ENCODE results near the gene CNNM4.

Gene CNNM4

DNA sequence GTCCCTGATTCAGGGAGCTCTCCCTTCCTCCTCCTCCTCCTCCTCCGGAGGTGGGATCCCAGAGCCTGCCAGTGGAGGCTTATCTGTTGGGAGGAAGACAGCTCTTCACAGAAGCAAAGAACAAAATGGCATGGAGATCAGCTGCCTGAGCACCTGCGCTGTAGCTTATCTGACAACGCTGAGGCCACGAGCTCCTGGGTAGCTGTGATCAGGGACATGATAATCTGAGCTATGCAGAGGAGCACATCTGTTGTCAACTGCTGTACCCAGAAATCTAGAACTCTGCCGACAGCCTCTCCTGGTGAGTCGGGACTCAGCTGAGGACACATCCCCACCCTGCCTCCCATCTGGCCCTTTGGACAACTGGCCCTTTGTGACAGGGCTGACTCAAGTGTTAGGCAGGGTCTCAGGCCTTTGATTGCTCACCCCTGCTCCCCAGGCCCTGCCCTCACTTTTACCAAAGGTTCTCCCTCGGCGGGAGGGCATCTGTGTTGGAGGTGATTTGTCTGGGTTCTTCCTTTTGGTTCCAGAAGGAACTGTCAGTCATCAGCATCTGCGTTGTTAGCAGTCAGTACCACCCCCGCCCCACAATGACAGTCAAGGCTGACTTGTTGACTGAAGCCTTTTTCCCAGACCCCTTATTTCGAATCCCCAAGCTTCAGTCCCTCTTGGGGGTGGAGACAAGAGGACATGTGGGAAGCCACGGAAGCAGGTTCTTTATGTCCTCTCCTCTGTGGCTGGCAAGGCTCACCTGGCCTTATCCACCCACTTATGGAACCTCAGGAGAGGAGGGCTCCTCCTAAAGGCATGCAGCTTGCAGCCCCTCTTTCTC, 49.5 kb downstream of the CNNM4 start:
- in situ Hi-C loops (cut with MboI; ENCODE audit: low sequenced_read_pairs): no loop called here

DNA sequence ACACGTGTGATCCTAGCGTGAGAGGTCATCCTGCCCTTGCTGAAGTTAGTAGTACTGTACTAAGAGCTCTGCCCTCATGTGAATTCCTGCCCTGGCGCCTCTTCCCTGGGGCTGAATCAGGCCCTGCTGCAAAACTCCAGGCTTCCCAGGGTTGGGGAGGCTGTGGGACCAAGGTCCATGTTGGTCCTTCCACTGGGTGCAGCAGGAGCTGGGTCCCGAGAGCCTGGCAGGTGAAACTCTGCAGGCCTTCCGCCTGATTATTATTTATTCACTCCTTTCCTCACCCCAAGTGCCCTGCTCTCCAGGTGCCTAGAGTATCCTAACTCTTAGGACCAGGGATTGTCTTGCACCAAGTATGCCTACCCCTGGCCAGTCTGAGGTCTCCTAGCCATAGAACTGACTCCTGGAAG, 50.1 kb downstream of the CNNM4 start:
- in situ Hi-C loops (cut with MboI; ENCODE audit: low sequenced_read_pairs): no loop called here

GRCh38 chr2:96811917-96812316, 51.2 kb downstream of the CNNM4 start:
- in situ Hi-C loops (cut with MboI; ENCODE audit: low sequenced_read_pairs): no loop called here

GRCh38 chr2:96813656-96814055, 53.0 kb downstream of the CNNM4 start:
- in situ Hi-C loops (cut with MboI; ENCODE audit: low sequenced_read_pairs): no loop called here

DNA sequence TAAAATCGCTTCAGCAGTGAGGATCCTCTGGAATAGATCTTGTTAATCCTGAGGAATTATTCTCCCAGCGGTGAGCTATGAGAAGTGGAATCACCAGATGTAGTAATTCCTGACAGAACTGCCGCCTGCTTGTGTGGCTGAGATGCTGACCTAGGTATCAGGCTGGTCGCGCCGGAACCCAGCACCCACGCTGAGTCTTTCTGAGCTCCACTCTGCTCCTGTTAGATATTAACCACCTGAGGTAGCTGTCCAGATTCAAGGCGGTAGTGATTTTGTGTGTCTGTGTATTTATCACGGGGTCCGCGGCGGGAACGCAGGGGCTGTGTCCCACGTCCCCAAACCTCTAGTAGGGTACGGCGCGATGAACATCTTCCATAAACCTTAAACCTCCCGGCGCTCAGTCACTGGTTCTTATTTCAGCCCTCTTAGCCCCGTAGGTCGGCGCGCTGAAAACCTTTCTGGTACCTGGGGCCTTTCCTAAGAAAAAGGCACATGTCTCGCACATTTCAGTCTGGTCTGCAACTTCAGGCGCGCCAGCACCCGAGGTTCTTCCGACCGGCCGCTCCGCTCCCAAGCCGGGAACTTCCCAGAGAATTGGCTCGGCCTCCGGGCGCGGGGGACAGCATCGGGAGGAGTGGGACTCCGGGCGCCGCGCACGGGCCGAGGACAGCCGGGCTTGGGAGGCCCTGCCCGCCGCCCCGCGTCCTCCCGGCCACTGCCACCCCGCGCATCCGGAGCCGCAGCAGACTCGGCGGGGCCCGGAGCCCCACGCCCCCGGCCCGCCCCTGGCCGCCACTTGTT, 54.8 kb downstream of the CNNM4 start:
- in situ Hi-C loops (cut with MboI; ENCODE audit: low sequenced_read_pairs): no loop called here

DNA sequence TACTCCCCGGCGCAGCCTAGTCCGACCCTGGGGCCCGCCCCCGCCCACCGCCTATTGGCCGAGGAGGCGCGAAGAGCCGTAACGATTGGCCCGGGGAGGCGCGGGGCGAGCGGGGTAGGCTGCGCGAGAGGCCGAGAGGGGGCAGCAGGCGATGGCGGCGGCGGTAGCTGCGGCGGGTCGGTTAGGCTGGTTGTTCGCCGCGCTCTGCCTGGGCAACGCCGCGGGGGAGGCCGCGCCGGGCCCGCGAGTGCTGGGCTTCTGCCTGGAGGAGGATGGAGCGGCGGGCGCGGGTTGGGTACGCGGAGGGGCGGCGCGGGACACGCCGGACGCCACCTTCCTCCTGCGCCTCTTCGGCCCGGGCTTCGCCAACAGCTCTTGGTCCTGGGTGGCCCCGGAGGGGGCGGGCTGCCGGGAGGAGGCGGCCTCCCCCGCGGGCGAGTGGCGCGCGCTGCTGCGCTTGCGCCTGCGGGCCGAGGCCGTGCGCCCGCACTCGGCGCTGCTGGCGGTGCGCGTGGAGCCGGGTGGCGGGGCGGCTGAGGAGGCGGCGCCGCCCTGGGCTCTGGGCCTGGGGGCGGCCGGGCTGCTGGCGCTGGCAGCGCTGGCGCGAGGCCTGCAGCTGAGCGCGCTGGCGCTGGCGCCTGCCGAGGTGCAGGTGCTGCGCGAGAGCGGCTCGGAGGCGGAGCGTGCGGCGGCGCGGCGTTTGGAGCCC, 55.6 kb downstream of the CNNM4 start, which contains the start of gene CNNM3:
Gene CNNM3 (plus strand): TSS at position 142 of the 709 bp plus-strand sequence. CDS start 10 bp downstream, at position 152.
- in situ Hi-C loops (cut with MboI; ENCODE audit: low sequenced_read_pairs): no loop called here

GRCh38 chr2:96816836-96817702, 56.4 kb downstream of the CNNM4 start:
- in situ Hi-C loops (cut with MboI; ENCODE audit: low sequenced_read_pairs): no loop called here

DNA sequence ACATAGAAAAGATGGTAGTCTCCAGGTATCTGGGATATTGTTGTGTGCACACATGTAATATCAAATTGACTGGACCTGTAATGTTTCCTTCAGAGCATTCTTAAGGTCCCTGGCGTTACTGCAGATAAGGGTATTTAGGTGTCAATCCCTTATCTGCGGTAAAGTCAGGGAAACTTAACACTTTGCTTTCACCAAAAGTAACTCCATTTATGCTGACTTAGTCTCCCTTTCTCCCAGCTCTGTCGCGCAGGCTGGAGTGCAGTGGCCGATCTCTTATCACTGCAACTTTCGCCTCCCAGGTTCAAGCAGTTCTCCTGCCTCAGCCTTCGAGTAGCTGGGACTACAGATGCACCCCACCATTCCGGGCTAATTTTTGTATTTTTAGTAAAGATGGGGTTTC, 57.2 kb downstream of the CNNM4 start:
- in situ Hi-C loops (cut with MboI; ENCODE audit: low sequenced_read_pairs): no loop called here

GRCh38 chr2:96819128-96819875, 58.6 kb downstream of the CNNM4 start:
- in situ Hi-C loops (cut with MboI; ENCODE audit: low sequenced_read_pairs): no loop called here

DNA sequence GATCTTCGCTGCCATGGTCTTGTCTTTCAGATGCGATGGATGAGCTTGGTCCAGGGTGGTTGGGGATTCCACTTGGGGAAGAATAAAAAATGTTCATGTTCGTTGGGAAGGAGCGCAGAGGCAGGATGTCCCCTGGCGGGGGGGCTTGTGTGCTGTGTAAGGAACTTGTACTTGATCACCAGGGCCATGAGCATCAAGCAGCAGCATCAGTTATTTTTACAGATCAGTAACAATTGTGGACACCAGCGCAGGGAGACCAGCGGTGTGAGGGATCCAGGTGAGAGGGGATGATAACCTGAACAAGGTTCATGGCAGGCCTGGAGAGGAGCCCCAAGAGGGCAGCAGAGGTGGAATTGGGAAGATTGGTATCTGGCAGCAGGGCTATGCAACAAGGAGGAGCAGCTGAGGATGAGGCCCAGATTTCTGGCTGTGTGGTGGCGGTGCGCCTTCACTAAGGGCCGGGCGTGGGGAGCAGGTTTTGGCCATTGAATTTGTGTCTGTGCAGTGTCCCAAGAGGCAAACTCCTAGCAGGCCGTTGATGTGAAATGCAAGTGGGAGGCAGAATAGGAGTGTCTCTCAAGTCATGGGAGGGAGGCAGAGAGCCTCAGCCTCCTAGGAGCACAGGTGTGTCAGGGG, 59.3 kb downstream of the CNNM4 start:
- in situ Hi-C loops (cut with MboI; ENCODE audit: low sequenced_read_pairs): no loop called here

GRCh38 chr2:96821113-96821675, 60.5 kb downstream of the CNNM4 start:
- in situ Hi-C loops (cut with MboI; ENCODE audit: low sequenced_read_pairs): no loop called here

DNA sequence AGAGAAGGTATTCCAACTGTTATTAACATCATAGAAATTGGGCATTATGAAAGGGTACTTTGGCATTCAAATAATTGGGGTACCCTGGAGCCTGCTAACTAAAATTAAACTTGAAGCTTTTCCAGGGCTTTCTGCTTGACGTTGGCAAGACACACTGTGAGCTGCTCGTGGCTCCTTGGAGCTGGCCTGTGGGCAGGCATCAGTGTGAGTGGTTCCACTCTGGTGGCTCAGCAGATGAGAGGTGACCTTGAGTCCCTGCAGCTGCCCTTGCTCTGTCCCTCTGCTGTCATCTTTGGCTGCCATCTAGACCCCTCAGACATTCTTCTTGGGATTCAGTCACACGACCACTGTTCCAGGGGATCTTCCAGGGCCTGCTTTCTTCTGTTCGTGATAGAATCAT, 62.1 kb downstream of the CNNM4 start:
- in situ Hi-C loops (cut with MboI; ENCODE audit: low sequenced_read_pairs): no loop called here

DNA sequence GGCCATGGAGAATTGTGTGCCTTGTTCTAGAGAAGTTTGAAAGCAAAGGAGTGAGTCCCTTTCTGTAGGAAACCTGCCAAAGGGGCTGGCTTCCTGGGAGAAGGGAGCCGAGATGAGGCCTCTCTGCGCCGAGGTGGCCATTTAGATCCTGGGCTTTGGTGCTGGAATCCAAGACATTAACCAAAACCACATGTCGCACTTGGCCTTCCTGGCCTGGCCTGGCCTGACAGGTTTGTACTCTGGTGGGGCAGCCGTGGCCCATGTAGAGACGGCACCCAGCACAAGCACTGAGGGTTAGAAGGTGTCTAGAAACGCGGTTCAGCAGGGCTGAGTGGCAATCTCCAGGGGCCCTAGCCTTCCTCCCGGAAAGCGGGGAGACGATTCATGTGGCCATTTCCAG, 62.5 kb downstream of the CNNM4 start:
- in situ Hi-C loops (cut with MboI; ENCODE audit: low sequenced_read_pairs): no loop called here

- in situ Hi-C loops (cut with MboI; ENCODE audit: low sequenced_read_pairs): no loop called here
Measured at GRCh38 chr2:96824079-96824870, 63.6 kb downstream of the CNNM4 start.

DNA sequence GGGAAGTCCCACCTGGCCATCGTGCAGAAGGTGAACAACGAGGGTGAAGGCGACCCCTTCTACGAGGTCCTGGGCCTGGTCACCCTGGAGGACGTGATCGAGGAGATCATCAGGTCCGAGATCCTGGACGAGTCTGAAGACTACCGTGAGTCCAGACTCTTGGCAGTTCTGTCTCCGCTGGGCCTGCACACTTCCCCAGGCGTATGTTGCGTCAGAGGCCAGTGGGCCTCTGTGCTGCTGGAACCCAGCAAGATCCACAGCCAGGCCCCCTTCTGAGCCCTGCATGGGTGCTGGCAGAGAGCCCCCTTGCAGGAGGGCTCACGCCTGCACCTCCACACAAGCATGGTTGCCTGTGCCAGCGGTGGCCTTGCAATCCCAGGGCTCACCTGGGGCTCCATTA, 64.4 kb downstream of the CNNM4 start:
- in situ Hi-C loops (cut with MboI; ENCODE audit: low sequenced_read_pairs): no loop called here

DNA sequence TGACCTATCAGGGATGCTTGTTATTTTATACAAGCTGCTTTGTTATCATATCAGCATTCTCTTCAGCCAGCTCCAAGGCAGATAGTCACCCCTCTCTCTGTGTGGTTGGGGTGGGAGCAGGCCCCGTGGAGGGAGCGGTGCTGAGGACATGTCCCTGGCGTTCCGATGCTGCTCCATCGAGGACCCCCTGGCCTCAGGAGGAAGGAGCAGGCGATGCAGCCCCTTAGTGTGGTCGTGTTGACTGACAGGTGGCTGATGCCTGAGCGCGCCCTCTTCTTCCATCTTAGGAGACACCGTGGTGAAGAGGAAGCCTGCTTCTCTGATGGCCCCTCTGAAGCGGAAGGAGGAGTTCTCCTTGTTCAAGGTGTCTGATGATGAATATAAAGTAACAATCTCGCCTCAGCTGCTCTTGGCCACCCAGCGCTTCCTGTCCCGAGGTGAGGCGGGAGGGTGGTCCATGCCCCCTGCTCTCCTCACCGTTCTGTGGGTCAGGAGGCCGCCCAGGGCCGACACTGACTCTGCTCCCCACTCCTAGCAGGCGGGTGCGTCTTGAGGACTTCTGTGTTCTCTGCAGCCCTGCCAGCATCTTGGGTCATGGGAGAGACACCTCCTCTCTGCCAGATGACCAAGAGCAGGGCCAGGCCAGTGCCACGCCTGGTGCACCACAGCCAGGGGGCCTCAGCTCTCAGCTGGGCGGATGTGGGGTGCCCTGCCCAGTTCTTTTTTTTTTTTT, 66.0 kb downstream of the CNNM4 start:
- in situ Hi-C loops (cut with MboI; ENCODE audit: low sequenced_read_pairs): no loop called here

DNA sequence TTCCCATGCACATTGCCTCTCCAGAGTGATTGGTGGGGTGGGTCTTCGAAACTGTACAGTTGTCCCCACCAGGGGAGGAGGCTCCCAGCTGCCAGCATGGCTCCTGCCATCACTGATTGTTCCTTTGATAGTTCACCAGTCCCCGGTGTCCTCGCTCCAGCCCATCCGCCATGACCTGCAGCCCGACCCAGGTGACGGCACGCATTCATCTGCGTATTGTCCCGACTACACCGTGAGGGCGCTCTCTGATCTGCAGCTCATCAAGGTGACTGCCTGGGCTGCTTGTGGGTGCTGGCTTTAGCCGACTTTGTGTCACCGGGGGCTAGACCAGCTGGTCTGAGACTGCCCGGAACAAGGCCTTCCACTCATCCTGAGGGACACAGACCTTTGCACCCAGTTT, 67.7 kb downstream of the CNNM4 start:
- in situ Hi-C loops (cut with MboI; ENCODE audit: low sequenced_read_pairs): no loop called here

GRCh38 chr2:96828874-96829273, 68.2 kb downstream of the CNNM4 start:
- in situ Hi-C loops (cut with MboI; ENCODE audit: low sequenced_read_pairs): no loop called here
